IMR-90 (cell line): ENCODE data around the gene CBR4. TPM values are rescaled to one million over a fixed set of nuclear protein-coding genes. Genes with fewer than 3 reads are reported as not detected.
A peak's percentile ranks its signal among the peaks of the same experiment; 100 is the strongest.

Source experiments
- microRNA-seq, 2 experiments: library from miRNA; stranded (forward) in 1 of 2; unstranded in 1 of 2; fragments of 10-50 nt in 1 of 2; fragments of <30 nt in 1 of 2; gene quantifications in 1 of 2; microRNA quantifications in 1 of 2; one replicate each; pipeline versions ENCODE3 to v1.1.0; 2013 to 2020; ENCODE audit not compliant: insufficient read depth in 1 of 2, insufficient read length in 1 of 2, unreplicated experiment in 1 of 2
- polyA plus RNA-seq, 3 experiments: library from polyadenylated mRNA; depleted of rRNA; stranded (reverse); fragments of >200 nt; gene quantifications; 2 replicates each; pipeline ENCODE4 v1.2.3, GENCODE V29; 2012; ENCODE audit warnings: low replicate concordance in 1 of 3
- small RNA-seq, 5 experiments: library from RNA; depleted of rRNA; stranded (forward); fragments of <200 nt; gene quantifications; one replicate each; pipeline ENCODE3, GENCODE V24; 2012
- total RNA-seq: library from RNA; depleted of rRNA; stranded (reverse); fragments of >200 nt; gene quantifications from 2 replicates; pipeline ENCODE4 v1.2.3, GENCODE V29; 2012

CBR4 gene
- total and polyA plus RNA-seq, 2 of the 4 experiments (the other 2 are of a cell fraction), result 2.7 to 4.5 TPM

Small RNA genes lying within 50 kb of the gene (microRNA-seq; reads per million reads assigned to microRNA genes)
- 24.8 reads per million, percentile 60 among the genes with 10 or more reads in this experiment for gene RNY4P17 (ENCODE audit: insufficient read depth, insufficient read length)

Small RNA genes lying within 50 kb of the gene (small RNA-seq; reads per million reads assigned to genes)
- gene RNY4P17, result 0.28 to 104 (median 11.6) reads per million in 5 experiments
